SW 1271 (cell line): ENCODE results near the gene SLC39A5.

Source experiments
- DNase-seq, 2 experiments: peaks; one replicate each; lab custom pipeline; 2025; lab: John Stamatoyannopoulos, UW

Gene SLC39A5

GRCh38 chr12:56216461-56216860 is 13.4 kb upstream of the SLC39A5 start:
- no peak for DNase-seq

GRCh38 chr12:56219840-56220239 is 10.0 kb upstream of the SLC39A5 start:
- DNase-seq: no peak

GRCh38 chr12:56220611-56221231 is 9.1 kb upstream of the SLC39A5 start:
- no peak for DNase-seq

- peak in 1 of 2 experiments; percentile 39 for DNase-seq
Observed at GRCh38 chr12:56221232-56221756, 8.6 kb upstream of the SLC39A5 start.

GRCh38 chr12:56221757-56222530 is 7.9 kb upstream of the SLC39A5 start, which contains the start of gene RNF41:
Gene RNF41, minus strand, starts transcription at chr12:56221922. Its CDS starts 7,875 bp downstream, at chr12:56214047.
- peak; percentile 83 to 96 for DNase-seq

GRCh38 chr12:56222531-56222895 is 7.3 kb upstream of the SLC39A5 start:
- DNase-seq: no peak

GRCh38 chr12:56223571-56224101 is 6.2 kb upstream of the SLC39A5 start:
- DNase-seq: no peak

- DNase-seq: peak; percentile 95 to 98
Observed at GRCh38 chr12:56224102-56224701, 5.6 kb upstream of the SLC39A5 start, which contains the start of gene NABP2. Gene NABP2, plus strand, starts transcription at chr12:56224342. Its CDS starts 515 bp downstream, at chr12:56224857.

- DNase-seq: no peak
Observed at GRCh38 chr12:56224954-56225353, 4.9 kb upstream of the SLC39A5 start.

GRCh38 chr12:56229082-56229481 is 769 bp upstream of the SLC39A5 start:
- no peak for DNase-seq

GRCh38 chr12:56230432-56231183 is 757 bp downstream of the SLC39A5 start:
- no peak for DNase-seq

GRCh38 chr12:56231184-56231582 is 1.3 kb downstream of the SLC39A5 start:
- no peak for DNase-seq

- no peak for DNase-seq
Observed at GRCh38 chr12:56234746-56235436, 5.0 kb downstream of the SLC39A5 start.

GRCh38 chr12:56236091-56236490 is 6.2 kb downstream of the SLC39A5 start:
- no peak for DNase-seq

- DNase-seq: no peak
Observed at GRCh38 chr12:56236985-56237384, 7.1 kb downstream of the SLC39A5 start.

GRCh38 chr12:56237552-56237951 is 7.7 kb downstream of the SLC39A5 start:
- DNase-seq: no peak

GRCh38 chr12:56241424-56242303 is 11.8 kb downstream of the SLC39A5 start:
- DNase-seq: no peak

GRCh38 chr12:56242986-56243385 is 13.1 kb downstream of the SLC39A5 start:
- no peak for DNase-seq

- no peak for DNase-seq
Observed at GRCh38 chr12:56243731-56244181, 13.9 kb downstream of the SLC39A5 start.

- DNase-seq: no peak
Observed at GRCh38 chr12:56244494-56244893, 14.6 kb downstream of the SLC39A5 start.
